ENCODE data around the gene VRK1. TPM values are rescaled to one million over a fixed set of nuclear protein-coding genes. Genes with fewer than 3 reads are reported as not detected.

VRK1 gene
- total and polyA plus RNA-seq, 2 of the 8 experiments (the other 6 are each of a cell fraction or from before 2014, with no cell fraction given), result 24.2 to 64.8 TPM

DNA sequence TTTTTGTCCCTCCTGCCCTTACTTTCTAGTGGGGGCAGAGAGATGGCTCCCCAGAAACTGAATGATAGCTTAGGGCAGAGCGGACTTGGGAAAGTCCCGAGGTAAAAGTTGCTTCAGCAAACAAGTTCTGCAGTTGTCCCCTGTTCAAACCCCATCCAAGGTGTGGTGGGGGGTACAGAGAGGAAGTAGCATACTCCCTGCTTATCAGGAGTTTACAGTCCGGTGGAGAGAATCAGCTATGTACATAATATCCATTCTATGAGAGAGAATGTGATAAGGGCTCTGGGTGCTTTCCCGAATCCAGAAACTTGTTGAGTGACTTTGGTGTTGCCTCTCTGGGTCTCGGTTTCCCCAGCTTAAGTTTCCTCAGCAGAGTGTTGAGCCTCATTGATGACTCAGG is 40.4 kb upstream of the VRK1 start:
- FAIRE-seq (no peak), DNase-seq (ENCODE audit: low read depth in 1 of 2, low spot score in 2 of 2) (no peak)
- H3K14ac ChIP-seq (ENCODE audit: insufficient read length), result no peak overlapping the region
- no peak overlapping the region for H3K18ac ChIP-seq (ENCODE audit: extremely low read depth, low read length)
- no peaks in the 10 kb centered on the region for H3K36me3 ChIP-seq (ENCODE audit: control insufficient read depth in 2 of 4, insufficient read depth in 4 of 4, low read length in 3 of 4)
- H2BK12ac ChIP-seq (ENCODE audit: low read depth, low read length), result no peak overlapping the region
- H2BK5ac ChIP-seq (ENCODE audit: low read depth, low read length), result no peak overlapping the region
- H3K4me3 ChIP-seq (ENCODE audit: extremely low read depth in 1 of 4, insufficient read depth in 2 of 4, low read depth in 3 of 4, low read length in 4 of 4), result no peak overlapping the region
- no peak overlapping the region for H3K56ac ChIP-seq (replicated peaks; ENCODE audit: insufficient read length, low read depth, low read length)
- H3K27me3 ChIP-seq (replicated peaks in 1 of 4; ENCODE audit: control insufficient read depth in 3 of 4, extremely low read depth in 1 of 4, insufficient read depth in 3 of 4, low read length in 3 of 4), result no peaks in the 10 kb centered on the region
- H2AFZ ChIP-seq (ENCODE audit: low read length), result no peak overlapping the region
- ChIA-PET CTCF (ENCODE audit: partially characterized antibody) (interaction anchor here (1.4 to 2.3 kb wide), 4 partner anchors 10 to 174 kb away, joined by 3 to 7 read pairs (median 5); no protein-coding TSS in a partner anchor), POLR2A (ENCODE audit: partially characterized antibody) (interaction anchor here (1.3 kb wide), 1 partner anchor 13 kb away, joined by 3 read pairs; no protein-coding TSS in a partner anchor)
- H3K27ac ChIP-seq (ENCODE audit: low read depth, low read length), result no peak overlapping the region
- no peak overlapping the region for H2BK20ac ChIP-seq (ENCODE audit: low read length)
- H3K4me2 ChIP-seq (ENCODE audit: insufficient read depth in 1 of 2, low read depth in 2 of 2, low read length in 2 of 2), result no peak overlapping the region
- H3K79me1 ChIP-seq (ENCODE audit: low read depth, low read length), result no peaks in the 10 kb centered on the region
- H3K23me2 ChIP-seq (ENCODE audit: low read depth, low read length), result no peaks in the 10 kb centered on the region; the same call in 1 of the 2 replicates
- no peak overlapping the region for H3K23ac ChIP-seq (ENCODE audit: insufficient read length)
- H4K91ac ChIP-seq (replicated peaks; ENCODE audit: insufficient read length, low read length), result no peak overlapping the region
- no peaks in the 10 kb centered on the region for H3K9me3 ChIP-seq (ENCODE audit: insufficient read depth in 2 of 2, low read depth in 1 of 2, low read length in 1 of 2)
- peaks cover 0 to 7% (median 1%) of the 10 kb centered on the region in 4 experiments; a peak in 4 of 7 replicates for H3K4me1 ChIP-seq (replicated peaks in 1 of 4; ENCODE audit: control insufficient read depth in 3 of 4, insufficient read depth in 4 of 4, low read length in 3 of 4)
- 76% methylated on average over 5 of the region's 5 CpGs; no CpG with 5 or more reads in 1 of the 2 experiments for WGBS, 2 experiments (ENCODE audit: extremely low coverage in 1 of 2, insufficient coverage in 1 of 2, insufficient read length in 1 of 2, insufficient replicate concordance in 2 of 2, low coverage in 1 of 2, low lambda C conversion rate in 2 of 2, missing lambda C conversion rate in 1 of 2)
- H2BK15ac ChIP-seq (ENCODE audit: low read length), result no peak overlapping the region
- H3K4ac ChIP-seq (replicated peaks; ENCODE audit: insufficient read length, low read depth, low read length), result no peak overlapping the region
- no peaks in the 10 kb centered on the region for H3K79me2 ChIP-seq (ENCODE audit: control insufficient read depth in 1 of 2, insufficient read depth in 2 of 2, low read length in 2 of 2)
- H2AK5ac ChIP-seq (ENCODE audit: low read depth, low read length), result no peak overlapping the region
- no peak overlapping the region for H4K8ac ChIP-seq (ENCODE audit: extremely low read depth, insufficient read depth, low read length)
- H4K20me1 ChIP-seq (replicated peaks in 1 of 2; ENCODE audit: control insufficient read depth in 1 of 2, insufficient read depth in 2 of 2, low read length in 2 of 2), result no peaks in the 10 kb centered on the region
- no peak overlapping the region for H4K5ac ChIP-seq (ENCODE audit: insufficient read length, low read depth, low read length)
- no peak overlapping the region for H2BK120ac ChIP-seq (replicated peaks; ENCODE audit: low read depth, low read length)
- no peak overlapping the region for H3K9ac ChIP-seq (replicated peaks in 1 of 4; ENCODE audit: extremely low read depth in 1 of 4, low read depth in 3 of 4, low read length in 3 of 4)
- TF ChIP-seq POU5F1 (IDR thresholded peaks at IDR 0.05; ENCODE audit: low read depth, low read length), result no peak
- no peak for TF ChIP-seq EGR1 (IDR thresholded peaks at IDR 0.05; ENCODE audit: borderline replicate concordance, low read depth, low read length)
- TF ChIP-seq, protein P1, sequence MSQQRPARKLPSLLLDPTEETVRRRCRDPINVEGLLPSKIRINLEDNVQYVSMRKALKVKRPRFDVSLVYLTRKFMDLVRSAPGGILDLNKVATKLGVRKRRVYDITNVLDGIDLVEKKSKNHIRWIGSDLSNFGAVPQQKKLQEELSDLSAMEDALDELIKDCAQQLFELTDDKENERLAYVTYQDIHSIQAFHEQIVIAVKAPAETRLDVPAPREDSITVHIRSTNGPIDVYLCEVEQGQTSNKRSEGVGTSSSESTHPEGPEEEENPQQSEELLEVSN (IDR thresholded peaks at IDR 0.05), result no peak
- TF ChIP-seq YY1 (IDR thresholded peaks at IDR 0.05; ENCODE audit: low read depth, low read length), result no peak
- no peak for TF ChIP-seq RAD21 (IDR thresholded peaks at IDR 0.05 in 1 of 2, conservative IDR thresholded peaks at IDR 0.05 in 1 of 2; ENCODE audit: low read depth in 2 of 2, low read length in 2 of 2)
- no peak for TF ChIP-seq SIN3A (conservative IDR thresholded peaks at IDR 0.05 in 1 of 2, IDR thresholded peaks at IDR 0.05 in 1 of 2; ENCODE audit: low read depth in 1 of 2, low read length in 2 of 2)
- no peak for TF ChIP-seq ZNF274 (IDR thresholded peaks at IDR 0.05; ENCODE audit: borderline replicate concordance, extremely low read depth, low read length)
- TF ChIP-seq CREB1 (IDR thresholded peaks at IDR 0.05), result no peak
- TF ChIP-seq HDAC6 (IDR thresholded peaks at IDR 0.05; ENCODE audit: low read depth, low read length), result no peak
- no peak for TF ChIP-seq TCF12 (IDR thresholded peaks at IDR 0.05; ENCODE audit: low read depth, low read length)
- no peak for TF ChIP-seq SRF (IDR thresholded peaks at IDR 0.05; ENCODE audit: low read depth, low read length)
- TF ChIP-seq, protein P2, sequence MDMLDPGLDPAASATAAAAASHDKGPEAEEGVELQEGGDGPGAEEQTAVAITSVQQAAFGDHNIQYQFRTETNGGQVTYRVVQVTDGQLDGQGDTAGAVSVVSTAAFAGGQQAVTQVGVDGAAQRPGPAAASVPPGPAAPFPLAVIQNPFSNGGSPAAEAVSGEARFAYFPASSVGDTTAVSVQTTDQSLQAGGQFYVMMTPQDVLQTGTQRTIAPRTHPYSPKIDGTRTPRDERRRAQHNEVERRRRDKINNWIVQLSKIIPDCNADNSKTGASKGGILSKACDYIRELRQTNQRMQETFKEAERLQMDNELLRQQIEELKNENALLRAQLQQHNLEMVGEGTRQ (IDR thresholded peaks at IDR 0.05; ENCODE audit: low read length), result no peak

Data from H1 (cell line).